IMR-90 (cell line): Measurements from ENCODE around the gene ZNF470. TPM values are rescaled to one million over a fixed set of nuclear protein-coding genes. Genes with fewer than 3 reads are reported as not detected.

ENCODE experiments used
- ATAC-seq: fragments of 200-7000 bp; cut with Tn5 transposase; 2 replicates; pipeline ENCODE4 v1.9.1; 2020; ENCODE audit warnings: low read depth, mild to moderate bottlenecking, moderate library complexity
- BruUV-seq: library from RNA; stranded (reverse); fragments of 400-500 nt; replicated peaks from 2 replicates; lab custom pipeline; 2021; lab: Mats Ljungman, UMichigan
- CTCF ChIA-PET: fragments of 300-600 bp; formaldehyde crosslinking; extraction: SDS; loops from one replicate; lab custom pipeline; 2021; ENCODE audit warnings: antibody characterized with exemption; lab: Yijun Ruan, JAX
- POLR2A ChIA-PET: fragments of 300-600 bp; sonication (Branson Sonifier 250); formaldehyde crosslinking; loops from one replicate; lab custom pipeline; 2022; ENCODE audit warnings: antibody characterized with exemption; ENCODE audit not compliant: unreplicated experiment; lab: Charles Lee
- DNase-seq: peaks from one replicate; pipeline ENCODE4 v3.0.0; 2013
- H2AFZ ChIP-seq: replicated peaks from 2 replicates; pipeline ENCODE3; 2013; ENCODE audit warnings: low read length, mild to moderate bottlenecking; ENCODE audit not compliant: poor library complexity
- H2AK5ac ChIP-seq: 2 replicates; pipeline ENCODE4 v1.6.1; 2013; ENCODE audit warnings: low read depth, low read length, inconsistent platforms
- H2AK9ac ChIP-seq: replicated peaks from 2 replicates; pipeline ENCODE3; 2013; ENCODE audit warnings: mild to moderate bottlenecking, low read depth, low read length, moderate library complexity; ENCODE audit not compliant: poor library complexity
- H2BK120ac ChIP-seq: 2 replicates; pipeline ENCODE4 v1.6.1; 2013; ENCODE audit warnings: low read depth, low read length, inconsistent platforms
- H2BK15ac ChIP-seq: 3 replicates; pipeline ENCODE4 v1.6.1; 2013; ENCODE audit warnings: low read depth, low read length, inconsistent platforms
- H2BK20ac ChIP-seq: 2 replicates; pipeline ENCODE4 v1.6.1; 2013; ENCODE audit warnings: low read depth, mild to moderate bottlenecking, inconsistent platforms, low read length, moderate library complexity
- H2BK5ac ChIP-seq: 2 replicates; pipeline ENCODE4 v1.6.1; 2013; ENCODE audit warnings: mild to moderate bottlenecking, low read depth, low read length, inconsistent platforms; ENCODE audit not compliant: poor library complexity, severe bottlenecking
- H3K14ac ChIP-seq: replicated peaks from 2 replicates; pipeline ENCODE4 v1.6.1; 2013; ENCODE audit warnings: low read depth, low read length, inconsistent platforms
- H3K18ac ChIP-seq: 2 replicates; pipeline ENCODE4 v1.6.1; 2013; ENCODE audit warnings: low read depth, low read length, control low read depth
- H3K23ac ChIP-seq: 2 replicates; pipeline ENCODE4 v1.6.1; 2013; ENCODE audit warnings: low read depth, low read length, inconsistent platforms
- H3K27ac ChIP-seq: 2 replicates; pipeline ENCODE4 v1.5.1; 2013; ENCODE audit warnings: mild to moderate bottlenecking, control low read depth, low read length; ENCODE audit not compliant: insufficient read depth
- H3K27me3 ChIP-seq: 2 replicates; pipeline ENCODE4 v1.6.1; 2013; ENCODE audit warnings: low read length; ENCODE audit not compliant: control insufficient read depth, insufficient read depth
- H3K36me3 ChIP-seq: 2 replicates; pipeline ENCODE4 v1.6.1; 2013; ENCODE audit warnings: low read length, mixed read lengths; ENCODE audit not compliant: control insufficient read depth, insufficient read depth
- H3K4ac ChIP-seq: 2 replicates; pipeline ENCODE4 v1.6.1; 2013; ENCODE audit warnings: low read depth, low read length, inconsistent platforms
- H3K4me1 ChIP-seq: 2 replicates; pipeline ENCODE4 v1.6.1; 2013; ENCODE audit warnings: low read length, mixed read lengths; ENCODE audit not compliant: control insufficient read depth, insufficient read depth
- H3K4me2 ChIP-seq: 2 replicates; pipeline ENCODE4 v1.6.1; 2013; ENCODE audit warnings: low read depth, mild to moderate bottlenecking, control low read depth, low read length, moderate library complexity
- H3K4me3 ChIP-seq: 2 replicates; pipeline ENCODE4 v1.5.1; 2013; ENCODE audit warnings: low read depth, mild to moderate bottlenecking, control low read depth, low read length, moderate library complexity; ENCODE audit not compliant: insufficient read depth
- H3K56ac ChIP-seq: 2 replicates; pipeline ENCODE4 v1.6.1; 2013; ENCODE audit warnings: low read length, inconsistent platforms; ENCODE audit not compliant: insufficient read depth; ENCODE audit errors: extremely low read depth
- H3K79me1 ChIP-seq, 2 experiments: 2 replicates each; pipeline ENCODE4 v1.6.1; 2013; ENCODE audit warnings: low read length in 2 of 2, inconsistent platforms in 1 of 2, low read depth in 1 of 2
- H3K9ac ChIP-seq: 2 replicates; pipeline ENCODE4 v1.6.1; 2013; ENCODE audit warnings: low read depth, low read length, control low read depth
- H3K9me1 ChIP-seq: 2 replicates; pipeline ENCODE4 v1.6.1; 2013; ENCODE audit warnings: low read length, inconsistent platforms; ENCODE audit not compliant: insufficient read depth
- H3K9me3 ChIP-seq: 2 replicates; pipeline ENCODE4 v1.6.1; 2013; ENCODE audit warnings: low read length; ENCODE audit not compliant: control insufficient read depth, insufficient read depth
- H4K20me1 ChIP-seq: 2 replicates; pipeline ENCODE4 v1.6.1; 2013; ENCODE audit warnings: low read length, inconsistent platforms; ENCODE audit not compliant: insufficient read depth
- H4K5ac ChIP-seq: 2 replicates; pipeline ENCODE4 v1.6.1; 2013; ENCODE audit warnings: mild to moderate bottlenecking, low read depth, low read length, control low read depth
- H4K8ac ChIP-seq, 2 experiments: 2 replicates each; pipeline ENCODE4 v1.6.1; 2013; ENCODE audit warnings: low read depth in 2 of 2, low read length in 2 of 2, control low read depth in 1 of 2, inconsistent platforms in 1 of 2
- H4K91ac ChIP-seq: 2 replicates; pipeline ENCODE4 v1.6.1; 2013; ENCODE audit warnings: low read depth, low read length, inconsistent platforms; ENCODE audit not compliant: insufficient read depth
- BHLHE40 ChIP-seq: fragments of 150-350 bp; IDR thresholded peaks from 2 replicates; pipeline ENCODE4 v1.6.1; 2016; ENCODE audit warnings: mild to moderate bottlenecking, low read depth, low read length
- CEBPB ChIP-seq: IDR thresholded peaks from 2 replicates; pipeline ENCODE4 v1.6.1; 2012; ENCODE audit warnings: low read depth, low read length, improper control_type of control experiment
- CHD1 ChIP-seq: IDR thresholded peaks from 2 replicates; pipeline ENCODE4 v1.6.1; 2012; ENCODE audit warnings: low read depth, low read length, improper control_type of control experiment
- CTCF ChIP-seq: conservative IDR thresholded peaks from 2 replicates; pipeline ENCODE4 v1.5.1; 2012; ENCODE audit warnings: mild to moderate bottlenecking, low read depth, low read length, improper control_type of control experiment
- ELK1 ChIP-seq: fragments of 150-350 bp; IDR thresholded peaks from 2 replicates; pipeline ENCODE4 v1.6.1; 2016; ENCODE audit warnings: low read depth, mild to moderate bottlenecking, low read length, moderate library complexity, borderline replicate concordance
- MAZ ChIP-seq: IDR thresholded peaks from 2 replicates; pipeline ENCODE4 v1.6.1; 2012; ENCODE audit warnings: low read depth, mild to moderate bottlenecking, low read length, improper control_type of control experiment, moderate library complexity, borderline replicate concordance
- MXI1 ChIP-seq: IDR thresholded peaks from 2 replicates; pipeline ENCODE4 v1.6.1; 2012; ENCODE audit warnings: low read depth, mild to moderate bottlenecking, low read length, moderate library complexity, borderline replicate concordance
- POLR2A ChIP-seq: IDR thresholded peaks from 2 replicates; pipeline ENCODE4 v1.6.1; 2012; ENCODE audit warnings: mild to moderate bottlenecking, low read depth, low read length
- RAD21 ChIP-seq: IDR thresholded peaks from 2 replicates; pipeline ENCODE4 v1.6.1; 2012; ENCODE audit warnings: low read length, improper control_type of control experiment
- SMC3 ChIP-seq: fragments of 150-350 bp; IDR thresholded peaks from 2 replicates; pipeline ENCODE4 v1.6.1; 2016; ENCODE audit warnings: low read depth, mild to moderate bottlenecking, antibody characterized with exemption, low read length, moderate library complexity
- WGBS, 2 experiments: methylation state at CpG; one replicate each; pipeline versions ENCODE4 v1.1.5 to v1.1.7; 2013; ENCODE audit warnings: missing lambda C conversion rate in 2 of 2; ENCODE audit not compliant: insufficient read length in 1 of 2; ENCODE audit errors: extremely low coverage in 2 of 2; 5-methylcytosine and 5-hydroxymethylcytosine counted together
- dilution Hi-C: fragments of 300-500 bp; cut with HindIII; formaldehyde crosslinking; loops from one replicate; pipeline ENCODE4 v1.14.3; 2018; ENCODE audit warnings: low sequenced_read_pairs; ENCODE audit not compliant: unreplicated experiment
- in situ Hi-C: fragments of 300-500 bp; cut with MboI; formaldehyde crosslinking; loops from 3 replicates; pipeline ENCODE4 v1.14.3; 2019; ENCODE audit warnings: low sequenced_read_pairs, inconsistent platforms, mixed read lengths
- intact Hi-C: fragments of 100-400 bp; cut with micrococcal nuclease; formaldehyde crosslinking; loops from 2 replicates; pipeline ENCODE4 v1.10.0; 2022
- polyA plus RNA-seq, 3 experiments: library from polyadenylated mRNA; depleted of rRNA; stranded (reverse); fragments of >200 nt; gene quantifications; 2 replicates each; pipeline ENCODE4 v1.2.3, GENCODE V29; 2012; ENCODE audit warnings: low replicate concordance in 1 of 3
- total RNA-seq: library from RNA; depleted of rRNA; stranded (reverse); fragments of >200 nt; gene quantifications from 2 replicates; pipeline ENCODE4 v1.2.3, GENCODE V29; 2012

ZNF470 gene
- total and polyA plus RNA-seq, 2 of the 4 experiments (the other 2 are of a cell fraction) = 1.7 to 3.8 TPM

DNA sequence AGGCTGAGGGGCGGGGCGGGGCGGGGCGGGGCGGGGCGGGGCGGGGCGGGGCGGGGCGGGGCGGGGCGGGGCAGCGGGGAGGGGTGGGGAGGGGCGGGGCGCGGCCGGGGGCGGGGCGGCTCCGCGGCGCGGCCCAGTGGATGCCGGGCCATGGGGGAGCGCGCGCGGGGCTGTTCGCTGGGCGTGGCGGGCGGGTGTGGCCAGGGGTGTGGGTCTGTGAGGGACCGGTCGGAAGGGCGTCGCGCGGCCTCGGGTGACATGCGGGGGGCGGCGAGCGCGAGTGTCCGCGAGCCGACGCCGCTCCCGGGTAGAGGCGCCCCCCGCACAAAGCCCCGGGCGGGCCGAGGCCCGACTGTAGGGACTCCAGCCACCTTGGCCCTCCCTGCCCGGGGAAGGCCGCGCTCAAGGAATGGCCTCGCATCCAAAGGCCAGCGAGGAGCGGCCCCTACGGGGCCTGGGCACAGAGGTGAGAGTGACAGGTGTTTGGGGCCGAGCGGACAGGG lies 28.5 kb upstream of the ZNF470 start, which contains the start of gene ZFP28:
Gene ZFP28, plus strand, starts transcription at position 188 of the 503 bp plus-strand sequence. Its CDS starts 71 bp downstream, at position 259.
- H3K14ac ChIP-seq = peak within 1 kb of the TSS; percentile 92
- H3K4me2 ChIP-seq = peak within 1 kb of the TSS; percentile 85
- peak within 1 kb of the TSS; percentile 3 for H2AK5ac ChIP-seq
- H4K8ac ChIP-seq = peak within 1 kb of the TSS; percentile 93 to 99
- dilution Hi-C loops (no loop called here), intact Hi-C loops (loop anchor here (1.0 to 5.0 kb wide), 4 partner anchors 28 to 137 kb away; partner anchors contain the start of genes ZNF470, ZNF583 and ZNF71), in situ Hi-C loops (no loop called here)
- ChIA-PET POLR2A (no interaction called here), CTCF (no interaction called here)
- no peaks in the 10 kb centered on the region for H3K27me3 ChIP-seq
- peak within 1 kb of the TSS; percentile 95 for H4K91ac ChIP-seq
- BruUV-seq = no TSS peak
- peak within 1 kb of the TSS; percentile 95 for H3K18ac ChIP-seq
- peak within 1 kb of the TSS; percentile 80 for H2BK20ac ChIP-seq
- ATAC-seq (peak; percentile 86), DNase-seq (no peak)
- H3K9me1 ChIP-seq = no peaks in the 10 kb centered on the region
- H3K36me3 ChIP-seq = peaks cover 18% of the 10 kb centered on the region
- peaks cover 2% of the 10 kb centered on the region; the same call in 1 of the 2 replicates for H3K4me1 ChIP-seq
- no peaks in the 10 kb centered on the region for H4K20me1 ChIP-seq
- peaks cover 9 to 17% of the 10 kb centered on the region in 2 experiments; a peak in 3 of 4 replicates for H3K79me1 ChIP-seq
- 3% methylated on average over 6 of the region's 65 CpGs; no CpG with 5 or more reads in 1 of the 2 experiments for WGBS, 2 experiments
- H3K27ac ChIP-seq = peak within 1 kb of the TSS; percentile 100
- H3K4ac ChIP-seq = peak within 1 kb of the TSS; percentile 98
- H2BK120ac ChIP-seq = peak within 1 kb of the TSS; percentile 99
- H3K23ac ChIP-seq = peak within 1 kb of the TSS; percentile 96; the same call in 1 of the 2 replicates
- H3K9ac ChIP-seq = peak within 1 kb of the TSS; percentile 96
- H2AFZ ChIP-seq = peak within 1 kb of the TSS; percentile 100
- H2BK15ac ChIP-seq = no peak within 1 kb of the TSS
- H3K56ac ChIP-seq = peak within 1 kb of the TSS; percentile 59; the same call in 1 of the 2 replicates
- H3K9me3 ChIP-seq = peaks cover 33% of the 10 kb centered on the region
- H2BK5ac ChIP-seq = peak within 1 kb of the TSS; percentile 98
- H4K5ac ChIP-seq = peak within 1 kb of the TSS; percentile 95
- no peak for TF ChIP-seq ELK1
- no peak for TF ChIP-seq POLR2A
- peak; percentile 2; the same call in 1 of the 2 replicates for TF ChIP-seq RAD21
- no peak for TF ChIP-seq CTCF
- no peak for TF ChIP-seq CEBPB
- peak; percentile 33; the same call in 1 of the 2 replicates for TF ChIP-seq MAZ
- TF ChIP-seq CHD1 = no peak
- no peak for TF ChIP-seq SMC3
- no peak for TF ChIP-seq MXI1
- peak; percentile 62 for TF ChIP-seq BHLHE40
- peak within 1 kb of the TSS; percentile 94 for H3K4me3 ChIP-seq
- peak within 1 kb of the TSS; percentile 86 for H2AK9ac ChIP-seq
